HepG2 (cell line): ENCODE results near the gene CYP26A1. TPM values are rescaled to one million over a fixed set of nuclear protein-coding genes. Genes with fewer than 3 reads are reported as not detected.
A peak's percentile ranks its signal among the peaks of the same experiment; 100 is the strongest.

Experiments
- FOXJ3 ChIP-seq: sonication (generic); formaldehyde crosslinking; IDR thresholded peaks from 2 replicates; pipeline ENCODE4 v1.4.0; 2020; ENCODE audit warnings: missing genetic modification reagents, mild to moderate bottlenecking, borderline replicate concordance
- MAFK ChIP-seq, 2 experiments: IDR thresholded peaks in 1 of 2; conservative IDR thresholded peaks in 1 of 2; 2 replicates each; pipeline ENCODE4 v1.6.1; 2011; ENCODE audit warnings: improper control_type of control experiment in 2 of 2, low read length in 2 of 2
- PHF8 ChIP-seq: sonication (generic); formaldehyde crosslinking; IDR thresholded peaks from 2 replicates; pipeline ENCODE4 v1.5.0; 2020; ENCODE audit warnings: missing genetic modification reagents
- POLR2AphosphoS2 ChIP-seq: IDR thresholded peaks from 2 replicates; pipeline ENCODE4 v1.6.1; 2011; ENCODE audit warnings: low read depth, low read length, improper control_type of control experiment
- POLR2AphosphoS5 ChIP-seq: IDR thresholded peaks from 2 replicates; pipeline ENCODE4 v1.6.1; 2012; ENCODE audit warnings: low read depth, low read length
- PREB ChIP-seq: sonication (generic); formaldehyde crosslinking; IDR thresholded peaks from 2 replicates; pipeline ENCODE4 v1.4.0; 2020; ENCODE audit warnings: missing genetic modification reagents
- REXO4 ChIP-seq: sonication (generic); formaldehyde crosslinking; IDR thresholded peaks from 2 replicates; pipeline ENCODE4 v1.8.0; 2022; ENCODE audit warnings: missing genetic modification reagents, mild to moderate bottlenecking, borderline replicate concordance
- SNRNP70 ChIP-seq: fragments of 200-400 bp; formaldehyde crosslinking; IDR thresholded peaks from 2 replicates; pipeline ENCODE4 v1.6.1; 2017; ENCODE audit warnings: mild to moderate bottlenecking, low read depth, low read length, moderate library complexity
- SP140L ChIP-seq: sonication (generic); formaldehyde crosslinking; IDR thresholded peaks from 2 replicates; pipeline ENCODE4 v1.4.0; 2020; ENCODE audit warnings: missing genetic modification reagents, borderline replicate concordance
- SUZ12 ChIP-seq: fragments of 150-350 bp; IDR thresholded peaks from 2 replicates; pipeline ENCODE4 v1.6.1; 2014; ENCODE audit warnings: low read depth, low read length
- TEAD2 ChIP-seq: sonication (generic); formaldehyde crosslinking; IDR thresholded peaks from 2 replicates; pipeline ENCODE4 v1.9.0; 2021; ENCODE audit warnings: missing genetic modification reagents
- TFAP4 ChIP-seq: sonication (generic); IDR thresholded peaks from 2 replicates; pipeline ENCODE4 v1.6.1; 2016; ENCODE audit warnings: low read depth, borderline replicate concordance
- YEATS2 ChIP-seq: sonication (generic); formaldehyde crosslinking; IDR thresholded peaks from 2 replicates; pipeline ENCODE4 v1.4.0; 2020; ENCODE audit warnings: missing genetic modification reagents, borderline replicate concordance
- ZNF18 ChIP-seq: sonication (generic); formaldehyde crosslinking; IDR thresholded peaks from 2 replicates; pipeline ENCODE4 v1.8.0; 2022; ENCODE audit warnings: mild to moderate bottlenecking, missing genetic modification reagents; ENCODE audit not compliant: insufficient replicate concordance
- ZNF530 ChIP-seq: sonication (generic); formaldehyde crosslinking; IDR thresholded peaks from 2 replicates; pipeline ENCODE4 v1.5.0; 2020; ENCODE audit warnings: low read depth, mild to moderate bottlenecking, missing genetic modification reagents
- ZNF562 ChIP-seq: sonication (generic); formaldehyde crosslinking; IDR thresholded peaks from 2 replicates; pipeline ENCODE4 v1.8.0; 2022; ENCODE audit warnings: missing genetic modification reagents, borderline replicate concordance
- ZNF589 ChIP-seq: sonication (generic); formaldehyde crosslinking; conservative IDR thresholded peaks from 2 replicates; pipeline ENCODE4 v1.8.0; 2022; ENCODE audit warnings: mild to moderate bottlenecking, moderate library complexity, missing genetic modification reagents
- ZNF678 ChIP-seq: sonication (generic); formaldehyde crosslinking; IDR thresholded peaks from 2 replicates; pipeline ENCODE4 v1.4.0; 2020; ENCODE audit warnings: mild to moderate bottlenecking, missing genetic modification reagents
- ZNF709 ChIP-seq: sonication (generic); formaldehyde crosslinking; IDR thresholded peaks from 2 replicates; pipeline ENCODE4 v1.5.0; 2020; ENCODE audit warnings: mild to moderate bottlenecking, missing genetic modification reagents
- ZNF781 ChIP-seq: sonication (generic); formaldehyde crosslinking; IDR thresholded peaks from 2 replicates; pipeline ENCODE4 v1.5.1; 2020; ENCODE audit warnings: borderline replicate concordance, mild to moderate bottlenecking, missing genetic modification reagents; ENCODE audit errors: not compliant biosample characterization
- ZSCAN12 ChIP-seq: sonication (generic); formaldehyde crosslinking; IDR thresholded peaks from 2 replicates; pipeline ENCODE4 v1.9.0; 2021; ENCODE audit warnings: mild to moderate bottlenecking, missing genetic modification reagents
- ZSCAN9 ChIP-seq: IDR thresholded peaks from 2 replicates; pipeline ENCODE4 v1.6.1; 2016; ENCODE audit warnings: borderline replicate concordance
- polyA plus RNA-seq, 8 experiments: library from polyadenylated mRNA; depleted of rRNA in 3 of 8; stranded (reverse) in 7 of 8; unstranded in 1 of 8; fragments of >200 nt; fragmentation: Illumina TruSeq in 4 of 8; extraction: Trizol in 4 of 8; gene quantifications; 2 replicates each; pipeline versions ENCODE4 v1.2.1 to v1.2.3, GENCODE V29; 2011 to 2016; ENCODE audit warnings: low read depth in 4 of 8, missing spikeins in 1 of 8, mixed read lengths in 1 of 8; ENCODE audit not compliant: insufficient read depth in 1 of 8
- total RNA-seq, 5 experiments: library from RNA; depleted of rRNA; stranded (reverse); fragments of >200 nt; fragmentation: Illumina TruSeq; extraction: Trizol; gene quantifications; 2 replicates each; pipeline ENCODE4 v1.2.3, GENCODE V29; 2016; ENCODE audit warnings: low read depth in 1 of 5
- TF ChIP-seq, protein P1 (sequence below): sonication (generic); formaldehyde crosslinking; IDR thresholded peaks from 2 replicates; pipeline ENCODE4 v1.8.1; 2023; ENCODE audit warnings: mild to moderate bottlenecking, inconsistent platforms, moderate library complexity, missing genetic modification reagents, borderline replicate concordance
- TF ChIP-seq, protein P2 (sequence below): IDR thresholded peaks from 2 replicates; pipeline ENCODE4 v1.6.1; 2018; ENCODE audit warnings: missing genetic modification reagents, mild to moderate bottlenecking, missing compliant biosample characterization
- TF ChIP-seq, protein P3 (sequence below): sonication (generic); formaldehyde crosslinking; IDR thresholded peaks from 2 replicates; pipeline ENCODE4 v1.4.0; 2020; ENCODE audit warnings: mild to moderate bottlenecking, missing genetic modification reagents

Gene CYP26A1
- total and polyA plus RNA-seq, 2 of the 13 experiments (the other 11 are each of a cell fraction or from before 2014, with no cell fraction given), result 0.15 TPM; not detected in 1

- TF ChIP-seq, protein P1, sequence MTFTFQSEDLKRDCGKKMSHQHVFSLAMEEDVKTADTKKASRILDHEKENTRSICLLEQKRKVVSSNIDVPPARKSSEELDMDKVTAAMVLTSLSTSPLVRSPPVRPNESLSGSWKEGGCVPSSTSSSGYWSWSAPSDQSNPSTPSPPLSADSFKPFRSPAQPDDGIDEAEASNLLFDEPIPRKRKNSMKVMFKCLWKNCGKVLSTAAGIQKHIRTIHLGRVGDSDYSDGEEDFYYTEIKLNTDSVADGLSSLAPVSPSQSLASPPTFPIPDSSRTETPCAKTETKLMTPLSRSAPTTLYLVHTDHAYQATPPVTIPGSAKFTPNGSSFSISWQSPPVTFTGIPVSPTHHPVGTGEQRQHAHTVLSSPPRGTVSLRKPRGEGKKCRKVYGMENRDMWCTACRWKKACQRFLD (CRISPR knock-in tag), result no peak
- TF ChIP-seq ZNF530 (CRISPR knock-in tag) (no peak), ZNF709 (no peak), ZSCAN9 (no peak), ZSCAN12 (CRISPR knock-in tag) (no peak), SNRNP70 (no peak), SP140L (no peak), FOXJ3 (CRISPR knock-in tag) (peak; percentile 96), ZNF678 (CRISPR knock-in tag) (no peak), TEAD2 (0 out of 2 replicates have a peak, but pooled peaks have one; percentile 26), YEATS2 (CRISPR knock-in tag) (peak; percentile 16; the same call in 1 of the 2 replicates), PREB (CRISPR knock-in tag) (no peak), MAFK (conservative IDR thresholded peaks at IDR 0.05 in 1 of 2, IDR thresholded peaks at IDR 0.05 in 1 of 2; ENCODE audit: low read length in 2 of 2) (no peak), POLR2AphosphoS5 (no peak), ZNF18 (CRISPR knock-in tag) (no peak), REXO4 (CRISPR knock-in tag) (no peak), PHF8 (CRISPR knock-in tag) (no peak), ZNF562 (no peak), ZNF781 (CRISPR knock-in tag) (no peak), ZNF589 (CRISPR knock-in tag) (no peak), TFAP4 (peak; percentile 96), SUZ12 (no peak), POLR2AphosphoS2 (no peak)
- TF ChIP-seq, protein P2, sequence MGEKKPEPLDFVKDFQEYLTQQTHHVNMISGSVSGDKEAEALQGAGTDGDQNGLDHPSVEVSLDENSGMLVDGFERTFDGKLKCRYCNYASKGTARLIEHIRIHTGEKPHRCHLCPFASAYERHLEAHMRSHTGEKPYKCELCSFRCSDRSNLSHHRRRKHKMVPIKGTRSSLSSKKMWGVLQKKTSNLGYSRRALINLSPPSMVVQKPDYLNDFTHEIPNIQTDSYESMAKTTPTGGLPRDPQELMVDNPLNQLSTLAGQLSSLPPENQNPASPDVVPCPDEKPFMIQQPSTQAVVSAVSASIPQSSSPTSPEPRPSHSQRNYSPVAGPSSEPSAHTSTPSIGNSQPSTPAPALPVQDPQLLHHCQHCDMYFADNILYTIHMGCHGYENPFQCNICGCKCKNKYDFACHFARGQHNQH (CRISPR knock-in tag), result peak; percentile 90
- TF ChIP-seq, protein P3, sequence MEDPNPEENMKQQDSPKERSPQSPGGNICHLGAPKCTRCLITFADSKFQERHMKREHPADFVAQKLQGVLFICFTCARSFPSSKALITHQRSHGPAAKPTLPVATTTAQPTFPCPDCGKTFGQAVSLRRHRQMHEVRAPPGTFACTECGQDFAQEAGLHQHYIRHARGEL, result no peak
These were observed 33.0 kb downstream of the CYP26A1 start (continued) for GRCh38 chr10:93106631-93107072.
